SK-N-SH treated with all-trans-retinoic acid at 6 μM for 48 hours (cell line): Measurements from ENCODE around the gene BUB1.
A peak's percentile ranks its signal among the peaks of the same experiment; 100 is the strongest.

Experiments
- ATAC-seq: fragments of 200-7000 bp; cut with Tn5 transposase; 3 replicates; pipeline ENCODE4 v1.9.1; 2020; ENCODE audit warnings: mild to moderate bottlenecking, moderate library complexity
- ARNTL ChIP-seq: fragments of 450-650 bp; formaldehyde crosslinking; IDR thresholded peaks from 2 replicates; pipeline ENCODE4 v1.5.0; 2020; ENCODE audit warnings: low read depth, mild to moderate bottlenecking, moderate library complexity, borderline replicate concordance
- BACH2 ChIP-seq: fragments of 250-450 bp; sonication (Bioruptor Pico); IDR thresholded peaks from 2 replicates; pipeline ENCODE4 v1.9.0; 2021; ENCODE audit warnings: mild to moderate bottlenecking, borderline replicate concordance
- CREB5 ChIP-seq: fragments of 250-450 bp; sonication (Bioruptor Pico); IDR thresholded peaks from 2 replicates; pipeline ENCODE4 v1.5.1; 2020; ENCODE audit warnings: low read depth, mild to moderate bottlenecking, moderate library complexity
- CSRNP3 ChIP-seq: fragments of 250-450 bp; sonication (Bioruptor Pico); IDR thresholded peaks from 2 replicates; pipeline ENCODE4 v1.5.1; 2021; ENCODE audit warnings: mild to moderate bottlenecking, moderate library complexity
- ESRRG ChIP-seq: fragments of 250-450 bp; sonication (Bioruptor Pico); IDR thresholded peaks from 2 replicates; pipeline ENCODE4 v1.6.1; 2021; ENCODE audit warnings: mild to moderate bottlenecking
- GLIS3 ChIP-seq: fragments of 250-450 bp; sonication (Bioruptor Pico); IDR thresholded peaks from 2 replicates; pipeline ENCODE4 v1.5.0; 2020; ENCODE audit warnings: mild to moderate bottlenecking, moderate library complexity
- ISL1 ChIP-seq: fragments of 250-450 bp; sonication (Bioruptor Pico); IDR thresholded peaks from 2 replicates; pipeline ENCODE4 v2.1.2; 2022; ENCODE audit warnings: mild to moderate bottlenecking, moderate library complexity
- OSR1 ChIP-seq: fragments of 250-450 bp; sonication (Bioruptor Pico); IDR thresholded peaks from 2 replicates; pipeline ENCODE4 v1.8.0; 2022; ENCODE audit warnings: moderate library complexity, mild to moderate bottlenecking, inconsistent platforms
- PATZ1 ChIP-seq: fragments of 250-450 bp; sonication (Bioruptor Pico); IDR thresholded peaks from 2 replicates; pipeline ENCODE4 v1.8.0; 2020; ENCODE audit warnings: mild to moderate bottlenecking, moderate library complexity, borderline replicate concordance
- POU6F1 ChIP-seq: fragments of 250-450 bp; sonication (Bioruptor Pico); IDR thresholded peaks from 2 replicates; pipeline ENCODE4 v1.8.0; 2021; ENCODE audit warnings: low read depth, mild to moderate bottlenecking, moderate library complexity, borderline replicate concordance
- PPARA ChIP-seq: fragments of 250-450 bp; sonication (Bioruptor Pico); IDR thresholded peaks from 2 replicates; pipeline ENCODE4 v1.5.0; 2020; ENCODE audit warnings: mild to moderate bottlenecking, borderline replicate concordance
- RARB ChIP-seq: fragments of 250-450 bp; sonication (Bioruptor Pico); IDR thresholded peaks from 2 replicates; pipeline ENCODE4 v1.8.0; 2021; ENCODE audit warnings: mild to moderate bottlenecking, moderate library complexity
- SNAI2 ChIP-seq: fragments of 250-450 bp; sonication (Bioruptor Pico); IDR thresholded peaks from 2 replicates; pipeline ENCODE4 v1.5.0; 2020; ENCODE audit warnings: mild to moderate bottlenecking, moderate library complexity
- TOX ChIP-seq: fragments of 250-450 bp; sonication (Bioruptor Pico); IDR thresholded peaks from 2 replicates; pipeline ENCODE4 v1.8.0; 2021; ENCODE audit warnings: mild to moderate bottlenecking, moderate library complexity, borderline replicate concordance
- TSHZ2 ChIP-seq: fragments of 250-450 bp; sonication (Bioruptor Pico); IDR thresholded peaks from 2 replicates; pipeline ENCODE4 v1.5.0; 2020; ENCODE audit warnings: mild to moderate bottlenecking, moderate library complexity
- ZC3H10 ChIP-seq: fragments of 250-450 bp; sonication (Bioruptor Pico); IDR thresholded peaks from 2 replicates; pipeline ENCODE4 v1.5.1; 2021; ENCODE audit warnings: mild to moderate bottlenecking, moderate library complexity
- ZFP3 ChIP-seq: fragments of 250-450 bp; sonication (Bioruptor Pico); IDR thresholded peaks from 2 replicates; pipeline ENCODE4 v1.5.0; 2020; ENCODE audit warnings: mild to moderate bottlenecking, moderate library complexity
- ZFP30 ChIP-seq: fragments of 450-650 bp; formaldehyde crosslinking; IDR thresholded peaks from 2 replicates; pipeline ENCODE4 v1.5.0; 2022; ENCODE audit warnings: mild to moderate bottlenecking, moderate library complexity
- ZNF70 ChIP-seq: fragments of 450-650 bp; formaldehyde crosslinking; IDR thresholded peaks from 2 replicates; pipeline ENCODE4 v1.5.0; 2020; ENCODE audit warnings: mild to moderate bottlenecking, moderate library complexity
- ZNF8 ChIP-seq: fragments of 450-650 bp; formaldehyde crosslinking; IDR thresholded peaks from 2 replicates; pipeline ENCODE4 v1.5.0; 2020; ENCODE audit warnings: mild to moderate bottlenecking, moderate library complexity

BUB1 gene

GRCh38 chr2:110678457-110679336 is 834 bp upstream of the BUB1 start:
- no peak for TF ChIP-seq GLIS3
- no peak for TF ChIP-seq ZNF8 (CRISPR knock-in tag)
- no peak for TF ChIP-seq POU6F1 (CRISPR knock-in tag)
- TF ChIP-seq PATZ1 (CRISPR knock-in tag): no peak
- TF ChIP-seq TSHZ2 (CRISPR knock-in tag): no peak
- no peak for TF ChIP-seq ESRRG (CRISPR knock-in tag)
- ATAC-seq: peak; percentile 32

- no peak for ATAC-seq
- no peak for TF ChIP-seq ESRRG (CRISPR knock-in tag)
- no peak for TF ChIP-seq POU6F1 (CRISPR knock-in tag)
- no peak for TF ChIP-seq ISL1 (CRISPR knock-in tag)
- no peak for TF ChIP-seq ZNF8 (CRISPR knock-in tag)
- TF ChIP-seq PPARA (CRISPR knock-in tag): no peak
- no peak for TF ChIP-seq GLIS3
- TF ChIP-seq ZFP3 (CRISPR knock-in tag): no peak
- no peak for TF ChIP-seq ZFP30 (CRISPR knock-in tag)
- TF ChIP-seq ARNTL (CRISPR knock-in tag): no peak
- TF ChIP-seq SNAI2 (CRISPR knock-in tag): no peak
- TF ChIP-seq CREB5 (CRISPR knock-in tag): no peak
- TF ChIP-seq TOX: no peak
- no peak for TF ChIP-seq ZNF70 (CRISPR knock-in tag)
- TF ChIP-seq PATZ1 (CRISPR knock-in tag): no peak
- no peak for TF ChIP-seq CSRNP3
- TF ChIP-seq ZC3H10 (CRISPR knock-in tag): no peak
- TF ChIP-seq OSR1 (CRISPR knock-in tag): no peak
- no peak for TF ChIP-seq BACH2
- TF ChIP-seq RARB (CRISPR knock-in tag): no peak
These were observed 783 bp downstream of the BUB1 start for GRCh38 chr2:110677080-110677479.
